HEK293T (cell line): ENCODE data around the gene INO80B.
"Not testable (repeated sequence)": the region's sequence is repeated elsewhere in the genome, so short reads cannot be mapped to it uniquely, and the experiment has no call there.

Experiments
- CTCF ChIA-PET: fragments of 350-600 bp; formaldehyde crosslinking; extraction: SDS; loops from one replicate; lab custom pipeline; 2021; ENCODE audit warnings: antibody characterized with exemption, inconsistent platforms; lab: Yijun Ruan, JAX
- POLR2A ChIA-PET: fragments of 350-600 bp; formaldehyde crosslinking; extraction: SDS; loops from one replicate; lab custom pipeline; 2020; ENCODE audit warnings: antibody characterized with exemption, inconsistent platforms; lab: Yijun Ruan, JAX
- DNase-seq: peaks from one replicate; pipeline ENCODE4 v3.0.0; 2012; ENCODE audit warnings: mixed read lengths; ENCODE audit errors: extremely low spot score
- ARNT ChIP-seq: fragments of 450-650 bp; IDR thresholded peaks from 2 replicates; pipeline ENCODE4 v1.6.1; 2017; ENCODE audit warnings: mild to moderate bottlenecking
- BHLHE40 ChIP-seq: fragments of 450-650 bp; IDR thresholded peaks from 2 replicates; pipeline ENCODE4 v1.6.1; 2016; ENCODE audit warnings: mild to moderate bottlenecking, moderate library complexity, borderline replicate concordance
- CTBP1 ChIP-seq: fragments of 450-650 bp; IDR thresholded peaks from 2 replicates; pipeline ENCODE4 v1.6.1; 2016; ENCODE audit warnings: borderline replicate concordance
- ELF4 ChIP-seq: fragments of 450-650 bp; IDR thresholded peaks from 2 replicates; pipeline ENCODE4 v1.6.1; 2017; ENCODE audit warnings: antibody characterized with exemption
- FOXA1 ChIP-seq: fragments of 450-650 bp; IDR thresholded peaks from 2 replicates; pipeline ENCODE4 v1.6.1; 2016; ENCODE audit warnings: mild to moderate bottlenecking
- FOXK2 ChIP-seq: fragments of 450-650 bp; IDR thresholded peaks from 2 replicates; pipeline ENCODE4 v1.6.1; 2016; ENCODE audit warnings: mild to moderate bottlenecking
- FOXM1 ChIP-seq: fragments of 450-650 bp; IDR thresholded peaks from 2 replicates; pipeline ENCODE4 v1.6.1; 2017; ENCODE audit warnings: mild to moderate bottlenecking, borderline replicate concordance
- HDGF ChIP-seq: fragments of 450-650 bp; IDR thresholded peaks from 2 replicates; pipeline ENCODE4 v1.6.1; 2017; ENCODE audit warnings: antibody characterized with exemption, borderline replicate concordance
- L3MBTL2 ChIP-seq: fragments of 450-650 bp; conservative IDR thresholded peaks from 2 replicates; pipeline ENCODE4 v1.6.1; 2016; ENCODE audit warnings: mild to moderate bottlenecking
- LEF1 ChIP-seq: fragments of 450-650 bp; IDR thresholded peaks from 2 replicates; pipeline ENCODE4 v1.6.1; 2017; ENCODE audit warnings: mild to moderate bottlenecking, borderline replicate concordance
- NFRKB ChIP-seq: fragments of 450-650 bp; IDR thresholded peaks from 2 replicates; pipeline ENCODE4 v1.6.1; 2016; ENCODE audit warnings: mild to moderate bottlenecking, moderate library complexity
- PKNOX1 ChIP-seq: fragments of 450-650 bp; IDR thresholded peaks from 2 replicates; pipeline ENCODE4 v1.6.1; 2016
- SP1 ChIP-seq: fragments of 450-650 bp; IDR thresholded peaks from 2 replicates; pipeline ENCODE4 v1.6.1; 2017
- SUZ12 ChIP-seq: fragments of 450-650 bp; IDR thresholded peaks from 2 replicates; pipeline ENCODE4 v1.6.1; 2016; ENCODE audit warnings: mild to moderate bottlenecking
- TARDBP ChIP-seq: fragments of 450-650 bp; IDR thresholded peaks from 2 replicates; pipeline ENCODE4 v1.6.1; 2016
- ZNF384 ChIP-seq: fragments of 450-650 bp; IDR thresholded peaks from 2 replicates; pipeline ENCODE4 v1.6.1; 2016

INO80B gene

GRCh38 chr2:74462786-74463105 lies 7.9 kb downstream of the INO80B start:
- TF ChIP-seq PKNOX1 (no peak), SUZ12 (no peak), ARNT (no peak), FOXM1 (no peak), FOXA1 (no peak), ZNF384 (no peak), LEF1 (no peak)
- ChIA-PET CTCF (no interaction called here), POLR2A (no interaction called here)
- DNase-seq: no peak

DNA sequence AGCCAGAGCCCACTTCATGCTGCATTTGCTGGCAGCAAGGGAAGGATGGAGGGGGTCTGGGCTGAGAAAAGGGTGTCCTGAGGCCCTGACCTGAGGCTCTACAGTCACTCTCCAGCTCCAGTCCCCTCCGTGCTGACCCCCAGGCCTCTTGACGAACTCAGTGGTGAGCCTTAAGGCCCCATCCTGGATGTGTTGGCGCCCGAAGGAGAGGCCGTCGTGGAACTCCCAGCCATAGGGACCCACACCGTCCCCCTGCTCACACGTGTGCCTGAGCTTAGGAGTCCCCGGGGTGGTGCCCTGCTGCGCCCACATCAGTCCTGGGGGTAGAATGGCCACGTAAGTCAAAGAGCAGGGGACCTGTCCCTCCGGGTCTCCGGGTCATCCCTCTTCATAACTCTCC lies 9.5 kb downstream of the INO80B start:
- DNase-seq: no peak
- ChIA-PET CTCF (no interaction called here), POLR2A (interaction anchor here (0.7 to 1.6 kb wide), 7 partner anchors 8 to 44 kb away, joined by 3 to 8 read pairs (median 3); partner anchors contain the start of genes INO80B, MRPL53 and PCGF1)
- TF ChIP-seq L3MBTL2 (peak; percentile 52), CTBP1 (no peak)

DNA sequence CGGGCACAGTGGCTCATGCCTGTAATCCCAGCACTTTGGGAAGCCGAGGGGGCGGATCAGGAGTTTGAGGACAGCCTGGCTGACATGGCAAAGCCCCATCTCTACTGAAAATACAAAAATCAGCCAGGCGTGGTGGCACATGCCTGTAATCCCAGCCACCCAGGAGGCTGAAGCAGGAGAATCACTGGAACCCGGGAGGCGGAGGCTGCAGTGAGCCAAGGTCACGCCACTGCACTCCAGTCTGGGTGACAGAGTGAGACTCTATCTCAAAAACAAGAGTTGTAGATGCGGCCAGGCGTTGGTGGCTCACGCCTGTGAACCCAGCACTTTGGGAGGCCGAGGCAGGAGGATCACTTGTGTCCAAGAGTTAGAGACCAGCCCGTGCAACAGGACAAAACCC lies 15.9 kb downstream of the INO80B start:
- CTCF ChIA-PET, DNase-seq: not testable (repeated sequence)
- POLR2A ChIA-PET: interaction anchor here (1.0 to 5.4 kb wide), 2 partner anchors 12 to 36 kb away, joined by 3 to 62 read pairs; partner anchors contain the start of genes PCGF1 and WBP1

DNA sequence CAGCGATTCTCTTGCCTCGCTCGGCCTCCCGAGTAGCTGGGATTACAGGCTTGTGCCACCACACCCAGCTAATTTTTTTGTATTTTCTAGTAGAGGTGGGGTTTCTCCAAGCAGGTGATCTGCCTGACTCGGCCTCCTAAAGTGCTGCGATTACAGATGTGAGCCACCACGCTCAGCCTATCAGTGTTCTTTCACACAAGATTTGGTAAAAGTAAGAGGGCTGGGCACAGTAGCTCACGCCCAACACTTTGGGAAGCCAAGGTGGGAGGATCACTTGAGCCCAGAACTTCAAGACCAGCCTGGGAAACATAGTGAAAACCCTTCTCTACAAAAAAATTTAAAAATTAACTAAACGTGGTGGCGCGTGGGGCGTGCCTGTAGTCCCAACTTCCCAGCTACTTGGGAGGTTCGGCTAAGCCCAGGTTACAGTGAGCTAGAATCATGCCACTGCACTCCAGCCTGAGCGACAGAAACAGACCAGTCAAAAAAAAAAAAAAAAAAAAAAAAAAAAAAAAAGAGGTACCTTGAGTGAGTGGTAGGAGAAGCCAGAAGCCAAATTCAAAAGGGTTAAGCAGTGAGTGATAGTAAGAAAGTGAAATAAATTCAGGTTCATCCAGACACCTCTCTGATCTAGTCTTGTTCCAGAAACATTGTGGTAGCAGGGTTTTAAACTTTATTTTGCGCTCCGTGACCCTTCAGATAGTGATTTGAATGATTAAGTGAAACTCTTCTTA lies 16.6 kb downstream of the INO80B start:
- ChIA-PET CTCF (no interaction called here), POLR2A (interaction anchor here (1.0 to 5.4 kb wide), 4 partner anchors 11 to 36 kb away, joined by 3 to 62 read pairs (median 27); partner anchors contain the start of genes CCDC142, PCGF1, TTC31 and WBP1)
- no peak for DNase-seq
- TF ChIP-seq FOXK2: no peak
- TF ChIP-seq NFRKB: no peak
- no peak for TF ChIP-seq LEF1
- TF ChIP-seq ZNF384: peak; percentile 89
- no peak for TF ChIP-seq PKNOX1
- no peak for TF ChIP-seq CTBP1
- TF ChIP-seq SP1: no peak

DNA sequence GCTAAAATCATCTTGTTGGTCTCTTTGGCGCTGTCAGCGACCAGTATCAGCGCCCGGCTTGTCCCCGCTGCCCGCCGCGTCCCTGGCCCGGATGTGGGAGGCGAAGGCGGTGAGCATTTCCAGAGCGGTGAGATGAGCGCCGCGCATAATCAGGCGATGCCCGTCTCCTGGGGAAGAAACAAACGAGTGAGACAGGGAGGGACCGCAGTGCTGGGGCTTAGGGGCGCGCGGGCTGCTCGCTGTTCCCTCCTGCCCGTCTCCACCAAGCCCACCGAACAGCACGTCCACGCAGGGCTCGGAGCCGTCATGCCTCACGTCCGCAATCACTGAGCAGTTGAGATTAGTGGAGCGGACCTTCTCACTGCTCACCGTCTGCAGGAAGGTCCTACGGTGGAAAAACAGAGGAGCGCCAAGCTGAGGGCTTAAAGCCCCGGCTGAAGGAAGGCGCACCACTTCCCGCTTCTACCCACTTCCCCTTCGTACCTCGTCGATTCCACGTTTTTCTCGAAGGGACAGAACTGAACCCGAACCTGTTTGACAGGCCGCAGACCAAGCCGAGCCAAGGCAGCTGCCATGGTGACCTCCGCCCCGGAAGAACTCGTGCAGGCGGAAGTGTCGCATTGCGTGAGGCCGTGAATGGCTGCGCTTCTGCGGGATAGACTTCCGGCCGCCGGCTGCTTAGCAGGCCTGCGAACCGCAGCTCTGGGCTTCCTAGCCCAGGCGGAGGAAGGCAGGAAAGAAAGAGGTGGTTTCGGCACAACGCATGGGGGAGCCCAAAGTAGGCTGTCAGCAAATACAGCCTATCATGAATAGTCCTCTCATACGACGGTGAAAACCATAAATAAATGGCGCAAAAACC lies 17.4 kb downstream of the INO80B start, which contains the start of gene MRPL53:
Gene MRPL53, minus strand, starts transcription at position 595 of the 859 bp plus-strand sequence. Its CDS starts 20 bp downstream, at position 575.
- peak; percentile 86 for DNase-seq
- TF ChIP-seq PKNOX1: peak; percentile 49; the same call in 1 of the 2 replicates
- TF ChIP-seq FOXA1: no peak
- peak; percentile 69; the same call in 1 of the 2 replicates for TF ChIP-seq L3MBTL2
- no peak for TF ChIP-seq ZNF384
- peak; percentile 71 for TF ChIP-seq ELF4
- TF ChIP-seq BHLHE40: no peak
- TF ChIP-seq CTBP1: no peak
- ChIA-PET CTCF (no interaction called here), POLR2A (interaction anchor here (0.7 to 5.4 kb wide), 20 partner anchors 8 to 182 kb away, joined by 3 to 62 read pairs (median 3); partner anchors contain the start of genes AUP1, C2orf81, CCDC142 and HTRA2)

DNA sequence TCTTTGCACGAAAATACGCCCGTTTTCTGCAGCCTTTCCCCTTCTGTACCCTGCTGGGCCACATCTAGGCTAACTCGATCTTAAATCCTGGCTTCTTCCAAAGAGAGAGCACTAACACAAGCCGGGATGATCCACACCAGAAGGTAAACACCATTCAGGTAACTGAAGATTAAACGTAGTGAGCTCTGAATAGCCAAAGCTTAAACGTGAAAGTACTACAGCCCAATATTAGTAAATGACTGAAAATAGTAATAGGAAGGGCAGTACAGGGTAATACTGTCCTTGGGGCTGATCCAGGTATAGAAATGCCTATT lies 18.0 kb downstream of the INO80B start:
- DNase-seq: no peak
- CTCF ChIA-PET: no interaction called here
- TF ChIP-seq ARNT (no peak), FOXA1 (no peak), TARDBP (no peak)
- POLR2A ChIA-PET: interaction anchor here (0.7 to 5.4 kb wide), 19 partner anchors 9 to 181 kb away, joined by 3 to 62 read pairs (median 3); partner anchors contain the start of genes AUP1, C2orf81, CCDC142 and HTRA2

DNA sequence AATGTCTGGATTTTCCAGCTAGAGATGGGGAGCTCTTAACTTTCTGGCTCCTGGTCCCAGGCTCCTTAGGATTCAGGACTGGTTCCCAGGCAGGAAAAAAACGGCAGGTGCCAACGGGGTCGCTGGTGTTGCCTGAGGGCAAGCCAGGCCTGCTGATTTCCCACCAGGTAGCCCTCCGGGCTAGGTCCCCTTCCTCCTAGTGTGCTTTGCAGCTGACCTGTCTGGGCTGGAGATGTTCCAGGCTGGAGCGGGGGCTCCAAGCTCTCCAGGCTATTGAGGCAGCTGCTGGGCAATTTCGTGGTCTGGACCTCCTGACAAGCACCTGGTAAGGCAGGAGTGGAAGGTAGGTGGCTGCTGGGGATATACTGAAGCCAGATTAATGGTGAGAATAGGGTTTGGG lies 19.6 kb downstream of the INO80B start:
- ChIA-PET POLR2A (interaction anchor here (0.9 to 5.4 kb wide), 4 partner anchors 8 to 58 kb away, joined by 3 to 62 read pairs (median 4); partner anchors contain the start of genes CCDC142, MOGS, TTC31 and WBP1), CTCF (interaction anchor here (0.6 to 1.6 kb wide), 5 partner anchors 35 to 650 kb away, joined by 3 to 4 read pairs (median 3); no protein-coding TSS in a partner anchor)
- TF ChIP-seq SUZ12: no peak
- TF ChIP-seq ZNF384: no peak
- no peak for TF ChIP-seq HDGF
- no peak for TF ChIP-seq FOXK2
- TF ChIP-seq TARDBP: no peak
- no peak for TF ChIP-seq L3MBTL2
- TF ChIP-seq FOXM1: no peak
- TF ChIP-seq FOXA1: no peak
- no peak for TF ChIP-seq ELF4
- no peak for TF ChIP-seq BHLHE40
- no peak for TF ChIP-seq NFRKB
- no peak for TF ChIP-seq LEF1
- TF ChIP-seq SP1: no peak
- no peak for TF ChIP-seq PKNOX1
- no peak for TF ChIP-seq ARNT
- no peak for DNase-seq
